Measurements from ENCODE around the gene BCAS4. TPM values are rescaled to one million over a fixed set of nuclear protein-coding genes. Genes with fewer than 3 reads are reported as not detected.

BCAS4 gene, protein sequence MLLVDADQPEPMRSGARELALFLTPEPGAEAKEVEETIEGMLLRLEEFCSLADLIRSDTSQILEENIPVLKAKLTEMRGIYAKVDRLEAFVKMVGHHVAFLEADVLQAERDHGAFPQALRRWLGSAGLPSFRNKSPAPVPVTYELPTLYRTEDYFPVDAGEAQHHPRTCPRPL
- total RNA-seq: 10 to 100 TPM in 1 of 2 donors, 1 to 10 TPM in 1; 9.5 to 25.2 TPM
- 10.0 TPM for polyA plus RNA-seq (2013, experiment 1 of 2)
- 10.5 TPM for polyA plus RNA-seq (2013, experiment 2 of 2)
- long read RNA-seq, experiment 1, full-length matches to known transcripts: 15 of 27 reads
- long read RNA-seq, experiment 1, partial matches to known transcripts: 2 of 27 reads
- long read RNA-seq, experiment 1, other reads (novel, unspliced or antisense): 10 of 27 reads
- long read RNA-seq, experiment 2, full-length matches to known transcripts: 29 of 41 reads
- long read RNA-seq, experiment 2, partial matches to known transcripts: 6 of 41 reads
- long read RNA-seq, experiment 2, other reads (novel, unspliced or antisense): 6 of 41 reads
- long read RNA-seq, experiment 3, full-length matches to known transcripts: 31 of 37 reads
- long read RNA-seq, experiment 3, partial matches to known transcripts: 1 of 37 reads
- long read RNA-seq, experiment 3, other reads (novel, unspliced or antisense): 5 of 37 reads
- long read RNA-seq, experiment 4, full-length matches to known transcripts: 49 of 64 reads
- long read RNA-seq, experiment 4, partial matches to known transcripts: 8 of 64 reads
- long read RNA-seq, experiment 4, other reads (novel, unspliced or antisense): 7 of 64 reads

DNA sequence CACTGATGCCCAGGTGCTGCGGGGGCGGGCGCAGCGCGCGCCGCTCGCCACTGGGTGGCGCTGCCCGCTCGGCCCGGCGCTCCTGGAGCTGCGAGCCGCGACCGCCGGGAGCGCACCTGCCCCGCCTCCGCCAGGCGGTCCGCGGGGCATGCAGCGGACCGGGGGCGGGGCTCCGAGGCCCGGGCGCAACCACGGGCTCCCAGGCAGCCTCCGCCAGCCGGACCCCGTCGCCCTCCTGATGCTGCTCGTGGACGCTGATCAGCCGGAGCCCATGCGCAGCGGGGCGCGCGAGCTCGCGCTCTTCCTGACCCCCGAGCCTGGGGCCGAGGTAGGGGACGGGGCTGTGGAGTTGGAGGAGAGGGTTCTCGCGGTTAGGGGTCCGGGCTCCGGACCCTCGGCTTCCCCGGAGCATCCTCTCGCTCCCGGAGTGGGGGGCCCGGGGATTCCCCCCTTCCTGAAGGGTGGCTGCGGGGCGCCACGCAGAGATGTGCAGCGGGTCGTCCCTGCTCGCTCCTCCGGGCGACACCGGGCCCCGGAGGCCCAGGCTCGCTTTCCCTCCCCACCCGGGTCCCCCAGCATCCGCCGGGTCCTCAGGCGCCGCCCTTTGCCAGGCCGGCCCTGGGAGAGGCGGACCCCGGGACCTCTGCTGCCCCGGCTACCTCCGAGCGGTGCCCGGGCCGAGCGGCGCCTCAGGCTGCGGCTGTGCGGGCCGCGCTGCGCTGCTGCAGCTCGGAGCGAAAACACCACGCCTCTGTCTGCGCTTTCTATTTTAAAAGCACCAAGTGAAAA is at the start of gene BCAS4:
Gene BCAS4 (plus strand): TSS at position 216 of the 789 bp plus-strand sequence. CDS start 23 bp downstream, at position 239.
- Histone ChIP-seq H3K9me3 (ENCODE audit: control insufficient read depth, low read length) (no peaks in the 10 kb centered on the region), H3K36me3 (ENCODE audit: control insufficient read depth, insufficient read depth, low read length) (no peaks in the 10 kb centered on the region), H3K9ac (ENCODE audit: extremely low read depth, low read length, poor library complexity, severe bottlenecking) (peak within 1 kb of the TSS; percentile 66), H3K27me3 (ENCODE audit: control insufficient read depth, insufficient read depth, low read length, poor library complexity, severe bottlenecking) (no peaks in the 10 kb centered on the region), H3K4me1 (ENCODE audit: control insufficient read depth, insufficient read depth, low read length) (no peaks in the 10 kb centered on the region), H3K27ac (ENCODE audit: low read depth, low read length) (no peak within 1 kb of the TSS), H3K4me3 (ENCODE audit: low read length) (peak within 1 kb of the TSS; percentile 86)
- Mint-ChIP-seq H3K27ac (no peak within 1 kb of the TSS), H3K36me3 (ENCODE audit: low read depth) (no peaks in the 10 kb centered on the region), H3K4me1 (peaks cover 9% of the 10 kb centered on the region), H3K27me3 (ENCODE audit: insufficient read depth) (peaks cover 7% of the 10 kb centered on the region), H3K9me3 (no peaks in the 10 kb centered on the region), H3K4me3 (peak within 1 kb of the TSS; percentile 55)
- WGBS, 2 experiments (ENCODE audit: insufficient coverage in 1 of 2, insufficient read length in 1 of 2): 1% methylated on average over 30 to 92 of the region's 92 CpGs
- peak; percentile 95 for DNase-seq
- TF ChIP-seq, protein P1, sequence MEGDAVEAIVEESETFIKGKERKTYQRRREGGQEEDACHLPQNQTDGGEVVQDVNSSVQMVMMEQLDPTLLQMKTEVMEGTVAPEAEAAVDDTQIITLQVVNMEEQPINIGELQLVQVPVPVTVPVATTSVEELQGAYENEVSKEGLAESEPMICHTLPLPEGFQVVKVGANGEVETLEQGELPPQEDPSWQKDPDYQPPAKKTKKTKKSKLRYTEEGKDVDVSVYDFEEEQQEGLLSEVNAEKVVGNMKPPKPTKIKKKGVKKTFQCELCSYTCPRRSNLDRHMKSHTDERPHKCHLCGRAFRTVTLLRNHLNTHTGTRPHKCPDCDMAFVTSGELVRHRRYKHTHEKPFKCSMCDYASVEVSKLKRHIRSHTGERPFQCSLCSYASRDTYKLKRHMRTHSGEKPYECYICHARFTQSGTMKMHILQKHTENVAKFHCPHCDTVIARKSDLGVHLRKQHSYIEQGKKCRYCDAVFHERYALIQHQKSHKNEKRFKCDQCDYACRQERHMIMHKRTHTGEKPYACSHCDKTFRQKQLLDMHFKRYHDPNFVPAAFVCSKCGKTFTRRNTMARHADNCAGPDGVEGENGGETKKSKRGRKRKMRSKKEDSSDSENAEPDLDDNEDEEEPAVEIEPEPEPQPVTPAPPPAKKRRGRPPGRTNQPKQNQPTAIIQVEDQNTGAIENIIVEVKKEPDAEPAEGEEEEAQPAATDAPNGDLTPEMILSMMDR (conservative IDR thresholded peaks at IDR 0.05): peak; percentile 88

DNA sequence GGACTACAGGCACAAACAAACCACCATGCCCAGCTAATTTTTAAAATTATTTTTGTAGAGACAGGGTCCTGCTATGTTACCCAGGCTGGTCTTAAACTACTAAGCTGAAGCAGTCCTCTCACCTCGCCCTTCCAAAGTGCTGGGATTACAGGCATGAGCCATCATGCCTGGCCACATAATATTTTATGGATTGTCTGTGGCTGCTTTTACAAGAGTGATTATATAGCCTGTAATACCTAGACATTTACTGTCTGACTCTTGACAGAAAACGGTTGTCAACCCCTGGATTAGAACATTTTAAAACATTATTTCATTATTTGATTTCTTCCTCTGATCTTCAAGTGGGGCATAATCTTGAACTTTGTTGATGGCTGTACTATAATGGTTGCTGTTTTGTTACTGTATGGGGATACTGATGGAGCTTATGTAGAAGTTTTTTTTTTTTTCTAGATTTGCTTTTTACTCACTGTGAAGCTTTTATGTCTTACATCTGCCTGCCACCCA is 49.2 kb upstream of the BCAS4 start:
- Mint-ChIP-seq H3K27ac (no peak overlapping the region), H3K27me3 (ENCODE audit: insufficient read depth) (no peaks in the 10 kb centered on the region), H3K4me1 (peaks cover 29% of the 10 kb centered on the region), H3K4me3 (no peak overlapping the region), H3K36me3 (ENCODE audit: low read depth) (peaks cover 35% of the 10 kb centered on the region), H3K9me3 (no peaks in the 10 kb centered on the region)
- peak; percentile 2 for DNase-seq
- H3K36me3 ChIP-seq (ENCODE audit: control insufficient read depth, insufficient read depth, low read length): peaks cover 49% of the 10 kb centered on the region
- no peak overlapping the region for H3K9ac ChIP-seq (ENCODE audit: extremely low read depth, low read length, poor library complexity, severe bottlenecking)
- H3K9me3 ChIP-seq (ENCODE audit: control insufficient read depth, low read length): no peaks in the 10 kb centered on the region
- H3K27me3 ChIP-seq (ENCODE audit: control insufficient read depth, insufficient read depth, low read length, poor library complexity, severe bottlenecking): no peaks in the 10 kb centered on the region
- TF ChIP-seq, protein P1 (conservative IDR thresholded peaks at IDR 0.05): no peak
- 83 to 100% methylated on average over 1 to 2 of the region's 2 CpGs for WGBS, 2 experiments (ENCODE audit: insufficient coverage in 1 of 2, insufficient read length in 1 of 2)
- H3K4me1 ChIP-seq (ENCODE audit: control insufficient read depth, insufficient read depth, low read length): no peaks in the 10 kb centered on the region
- no peak overlapping the region for H3K27ac ChIP-seq (ENCODE audit: low read depth, low read length)
- H3K4me3 ChIP-seq (ENCODE audit: low read length): no peak overlapping the region

All from endodermal cell (in vitro differentiated cells).